Esophagus muscularis mucosa (tissue), 4 donors: ENCODE results near the gene NAXD. TPM values are rescaled to one million over a fixed set of nuclear protein-coding genes. Genes with fewer than 3 reads are reported as not detected.

Source experiments
- DNase-seq: peaks from one replicate; pipeline ENCODE4 v3.0.0-alpha.2; 2017; ENCODE audit errors: extremely low spot score
- H3K27ac ChIP-seq, 4 donors: fragments of 200-600 bp; sonication (generic); replicated peaks in 1 of 4; 1 replicate in 3 of 4; 2 replicates in 1 of 4; pipeline ENCODE4 v1.5.1; 2016 to 2019; ENCODE audit warnings: mild to moderate bottlenecking in 1 of 4
- H3K27me3 ChIP-seq, 4 donors: fragments of 200-600 bp; sonication (generic); one replicate each; pipeline versions ENCODE4 v1.5.1 to v1.6.0; 2016 to 2019
- H3K36me3 ChIP-seq, 4 donors: fragments of 200-600 bp; sonication (generic); one replicate each; pipeline ENCODE4 v1.5.1; 2016 to 2019
- H3K4me1 ChIP-seq, 4 donors: fragments of 200-600 bp; sonication (generic); one replicate each; pipeline ENCODE4 v1.5.1; 2016 to 2019
- H3K4me3 ChIP-seq, 4 donors: fragments of 200-600 bp; sonication (generic); 1 replicate in 2 of 4; 2 replicates in 2 of 4; pipeline ENCODE4 v1.5.1; 2016 to 2019; ENCODE audit warnings: mild to moderate bottlenecking in 4 of 4, moderate library complexity in 1 of 4
- H3K9me3 ChIP-seq, 4 donors: fragments of 200-600 bp; sonication (generic); 1 replicate in 3 of 4; 2 replicates in 1 of 4; pipeline ENCODE4 v1.5.1; 2016 to 2019
- CTCF ChIP-seq, 3 experiments: fragments of 200-600 bp in 2 of 3; fragments of 450-650 bp in 1 of 3; sonication (generic) in 2 of 3; IDR thresholded peaks; one replicate each; pipeline ENCODE4 v1.5.1; 2017 to 2019; ENCODE audit warnings: antibody characterized with exemption in 3 of 3, mild to moderate bottlenecking in 2 of 3, moderate library complexity in 1 of 3
- EP300 ChIP-seq: sonication (generic); formaldehyde crosslinking; IDR thresholded peaks from one replicate; pipeline ENCODE4 v1.6.1; 2017; ENCODE audit warnings: antibody characterized with exemption
- POLR2A ChIP-seq: fragments of 450-650 bp; IDR thresholded peaks from one replicate; pipeline ENCODE4 v1.6.1; 2017; ENCODE audit warnings: antibody characterized with exemption, moderate library complexity, mild to moderate bottlenecking, low read depth
- POLR2AphosphoS5 ChIP-seq, 2 donors: sonication (generic); formaldehyde crosslinking; IDR thresholded peaks; one replicate each; pipeline ENCODE4 v1.6.1; 2017; ENCODE audit warnings: antibody characterized with exemption in 2 of 2
- WGBS: methylation state at CpG from one replicate; pipeline ENCODE4 v1.1.5; 2018; 5-methylcytosine and 5-hydroxymethylcytosine counted together
- intact Hi-C: fragments of 100-400 bp; cut with DNase I; formaldehyde crosslinking; loops from one replicate; pipeline ENCODE4 v1.15.1; 2023
- total RNA-seq, 4 donors: library from RNA; depleted of rRNA; stranded (reverse); fragments of >200 nt; gene quantifications; one replicate each; pipeline versions ENCODE4 v1.1.0 to v1.2.1, GENCODE V29; 2016

NAXD gene
- total RNA-seq, 4 donors from 2014 or later = 29.9 to 34.5 (median 34.0) TPM

GRCh38 chr13:110643768-110644421 lies 28.6 kb downstream of the NAXD start:
- Histone ChIP-seq H3K27me3 (no peaks in the 10 kb centered on the region), H3K4me1 (peaks cover 20 to 29% (median 28%) of the 10 kb centered on the region in 4 donors), H3K36me3 (peaks cover 18 to 88% (median 80%) of the 10 kb centered on the region in 4 donors), H3K9me3 (no peaks in the 10 kb centered on the region), H3K4me3 (no peak overlapping the region), H3K27ac (no peak overlapping the region)
- intact Hi-C loops = no loop called here
- no peak for DNase-seq
- 83% methylated on average over 13 of the region's 13 CpGs for WGBS
- no peak for TF ChIP-seq POLR2A
- no peak for TF ChIP-seq POLR2AphosphoS5 (IDR thresholded peaks at IDR 0.05)
- no peak for TF ChIP-seq EP300
- no peak for TF ChIP-seq CTCF (IDR thresholded peaks at IDR 0.05)

GRCh38 chr13:110644892-110645521 lies 29.7 kb downstream of the NAXD start:
- intact Hi-C loops = no loop called here
- H3K36me3 ChIP-seq = peaks cover 12 to 86% (median 78%) of the 10 kb centered on the region in 4 donors
- peaks cover 20 to 29% (median 27%) of the 10 kb centered on the region in 4 donors for H3K4me1 ChIP-seq
- H3K9me3 ChIP-seq = no peaks in the 10 kb centered on the region
- 52% methylated on average over 16 of the region's 28 CpGs for WGBS
- no peak overlapping the region for H3K4me3 ChIP-seq
- H3K27me3 ChIP-seq = no peaks in the 10 kb centered on the region
- peak; percentile 28 to 34 (median 30) for TF ChIP-seq CTCF (IDR thresholded peaks at IDR 0.05)
- no peak for TF ChIP-seq POLR2A
- TF ChIP-seq POLR2AphosphoS5 (IDR thresholded peaks at IDR 0.05) = peak; percentile 14 to 47
- no peak for DNase-seq
- H3K27ac ChIP-seq = peak overlapping the region in 1 of 4 donors; percentile 16

GRCh38 chr13:110645750-110646149 lies 30.4 kb downstream of the NAXD start:
- H3K4me1 ChIP-seq = peaks cover 17 to 24% (median 21%) of the 10 kb centered on the region in 4 donors
- no peak for DNase-seq
- intact Hi-C loops = no loop called here
- no peak overlapping the region for H3K27ac ChIP-seq
- WGBS = 78% methylated on average over 15 of the region's 15 CpGs
- TF ChIP-seq CTCF (IDR thresholded peaks at IDR 0.05) (no peak), EP300 (no peak), POLR2AphosphoS5 (IDR thresholded peaks at IDR 0.05) (no peak), POLR2A (no peak)
- no peaks in the 10 kb centered on the region for H3K27me3 ChIP-seq
- no peaks in the 10 kb centered on the region for H3K9me3 ChIP-seq
- H3K4me3 ChIP-seq = no peak overlapping the region
- peaks cover 19 to 86% (median 78%) of the 10 kb centered on the region in 4 donors for H3K36me3 ChIP-seq

- no peak for TF ChIP-seq EP300
- no peak for TF ChIP-seq CTCF (IDR thresholded peaks at IDR 0.05)
- no peak for TF ChIP-seq POLR2A
- no peak for TF ChIP-seq POLR2AphosphoS5 (IDR thresholded peaks at IDR 0.05)
- Histone ChIP-seq H3K4me3 (no peak overlapping the region), H3K36me3 (peaks cover 22 to 86% (median 77%) of the 10 kb centered on the region in 4 donors), H3K4me1 (peaks cover 8 to 14% (median 11%) of the 10 kb centered on the region in 4 donors), H3K27ac (no peak overlapping the region), H3K27me3 (no peaks in the 10 kb centered on the region), H3K9me3 (no peaks in the 10 kb centered on the region)
- 91% methylated on average over 11 of the region's 29 CpGs for WGBS
- DNase-seq = no peak
- intact Hi-C loops = no loop called here
Measured at GRCh38 chr13:110646442-110647364, 31.4 kb downstream of the NAXD start.
